DMS53 (cell line): ENCODE measurements around the gene SLC46A3.
A peak's percentile ranks its signal among the peaks of the same experiment; 100 is the strongest.
"Not testable (repeated sequence)": the region's sequence is repeated elsewhere in the genome, so short reads cannot be mapped to it uniquely, and the experiment has no call there.

Source experiments
- DNase-seq: peaks from one replicate; lab custom pipeline; 2025; lab: John Stamatoyannopoulos, UW

The SLC46A3 gene

GRCh38 chr13:28718543-28719226 is at the start of gene SLC46A3:
Gene SLC46A3, minus strand, starts transcription at chr13:28718970. Its CDS starts 972 bp downstream, at chr13:28717998.
- peak; percentile 98 for DNase-seq

- DNase-seq = no peak
Measured at GRCh38 chr13:28763887-28764286, 45.1 kb upstream of the SLC46A3 start.

GRCh38 chr13:28761586-28761985 is 42.8 kb upstream of the SLC46A3 start:
- no peak for DNase-seq

GRCh38 chr13:28755546-28755870 is 36.7 kb upstream of the SLC46A3 start:
- no peak for DNase-seq

- peak; percentile 39 for DNase-seq
Measured at GRCh38 chr13:28754698-28755545, 36.2 kb upstream of the SLC46A3 start.

- DNase-seq = no peak
Measured at GRCh38 chr13:28753946-28754345, 35.2 kb upstream of the SLC46A3 start.

GRCh38 chr13:28753208-28753892 is 34.6 kb upstream of the SLC46A3 start:
- DNase-seq = peak; percentile 70

GRCh38 chr13:28751175-28751960 is 32.6 kb upstream of the SLC46A3 start:
- DNase-seq = no peak

GRCh38 chr13:28750187-28751045 is 31.6 kb upstream of the SLC46A3 start:
- DNase-seq = peak; percentile 23

GRCh38 chr13:28747851-28748250 is 29.1 kb upstream of the SLC46A3 start:
- no peak for DNase-seq

- DNase-seq = no peak
Measured at GRCh38 chr13:28746287-28746612, 27.5 kb upstream of the SLC46A3 start.

GRCh38 chr13:28744656-28745055 is 25.9 kb upstream of the SLC46A3 start:
- no peak for DNase-seq

GRCh38 chr13:28744091-28744536 is 25.3 kb upstream of the SLC46A3 start:
- no peak for DNase-seq

GRCh38 chr13:28743499-28744083 is 24.8 kb upstream of the SLC46A3 start:
- DNase-seq = no peak

- DNase-seq = no peak
Measured at GRCh38 chr13:28743020-28743419, 24.2 kb upstream of the SLC46A3 start.

GRCh38 chr13:28742445-28742844 is 23.7 kb upstream of the SLC46A3 start:
- not testable (repeated sequence) for DNase-seq

- no peak for DNase-seq
Measured at GRCh38 chr13:28741084-28741491, 22.3 kb upstream of the SLC46A3 start.

GRCh38 chr13:28739376-28739775 is 20.6 kb upstream of the SLC46A3 start:
- no peak for DNase-seq

- DNase-seq = no peak
Measured at GRCh38 chr13:28735481-28736029, 16.8 kb upstream of the SLC46A3 start.

GRCh38 chr13:28734906-28735305 is 16.1 kb upstream of the SLC46A3 start:
- DNase-seq = no peak
